GM12874 (cell line): Measurements from ENCODE around the gene ZNF592.

Source experiments
- TF ChIP-seq, protein P1 (sequence below): IDR thresholded peaks from 2 replicates; pipeline ENCODE4 v1.5.1; 2011; ENCODE audit warnings: low read depth, mild to moderate bottlenecking, control low read depth, low read length, moderate library complexity; ENCODE audit not compliant: insufficient read depth

ZNF592 gene

DNA sequence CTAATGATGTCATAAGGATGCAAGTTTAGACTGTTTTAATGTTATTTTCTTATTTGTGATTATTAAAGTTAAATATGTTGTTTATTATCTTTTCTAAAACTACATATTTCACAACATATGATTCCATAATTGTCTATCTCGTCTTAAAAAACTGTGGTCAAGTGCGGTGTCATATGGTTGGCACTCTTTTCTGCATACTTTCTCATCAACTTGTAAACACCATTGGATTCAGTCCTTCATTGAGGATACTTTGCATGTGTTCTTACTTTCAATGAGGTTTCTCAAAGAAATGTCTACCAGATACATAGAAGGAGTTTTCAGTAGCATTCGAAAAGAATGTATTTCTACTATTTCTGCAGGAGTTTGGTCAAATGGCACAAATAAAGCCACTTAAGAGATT, 46.8 kb downstream of the ZNF592 start:
- TF ChIP-seq, protein P1, sequence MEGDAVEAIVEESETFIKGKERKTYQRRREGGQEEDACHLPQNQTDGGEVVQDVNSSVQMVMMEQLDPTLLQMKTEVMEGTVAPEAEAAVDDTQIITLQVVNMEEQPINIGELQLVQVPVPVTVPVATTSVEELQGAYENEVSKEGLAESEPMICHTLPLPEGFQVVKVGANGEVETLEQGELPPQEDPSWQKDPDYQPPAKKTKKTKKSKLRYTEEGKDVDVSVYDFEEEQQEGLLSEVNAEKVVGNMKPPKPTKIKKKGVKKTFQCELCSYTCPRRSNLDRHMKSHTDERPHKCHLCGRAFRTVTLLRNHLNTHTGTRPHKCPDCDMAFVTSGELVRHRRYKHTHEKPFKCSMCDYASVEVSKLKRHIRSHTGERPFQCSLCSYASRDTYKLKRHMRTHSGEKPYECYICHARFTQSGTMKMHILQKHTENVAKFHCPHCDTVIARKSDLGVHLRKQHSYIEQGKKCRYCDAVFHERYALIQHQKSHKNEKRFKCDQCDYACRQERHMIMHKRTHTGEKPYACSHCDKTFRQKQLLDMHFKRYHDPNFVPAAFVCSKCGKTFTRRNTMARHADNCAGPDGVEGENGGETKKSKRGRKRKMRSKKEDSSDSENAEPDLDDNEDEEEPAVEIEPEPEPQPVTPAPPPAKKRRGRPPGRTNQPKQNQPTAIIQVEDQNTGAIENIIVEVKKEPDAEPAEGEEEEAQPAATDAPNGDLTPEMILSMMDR = no peak

- TF ChIP-seq, protein P1 = no peak
Measured at GRCh38 chr15:84797212-84797611, 48.8 kb downstream of the ZNF592 start.

DNA sequence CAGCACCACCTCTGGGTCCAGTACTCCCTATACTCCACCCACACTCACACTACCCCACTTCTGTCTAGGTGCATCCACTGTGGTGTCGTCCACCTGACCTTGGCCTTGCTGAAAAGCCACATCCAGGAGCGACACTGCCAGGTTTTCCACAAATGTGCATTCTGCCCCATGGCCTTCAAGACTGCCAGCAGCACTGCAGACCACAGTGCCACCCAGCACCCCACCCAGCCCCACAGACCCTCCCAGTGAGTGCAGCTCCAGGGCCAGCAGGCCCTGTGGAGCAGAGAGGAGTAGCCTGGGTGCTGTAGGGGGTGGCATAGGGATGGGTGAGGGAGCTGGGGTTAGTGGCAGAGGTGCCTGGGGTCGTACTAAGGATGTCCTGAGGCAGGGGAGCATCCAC, 49.4 kb downstream of the ZNF592 start:
- TF ChIP-seq, protein P1 = no peak

DNA sequence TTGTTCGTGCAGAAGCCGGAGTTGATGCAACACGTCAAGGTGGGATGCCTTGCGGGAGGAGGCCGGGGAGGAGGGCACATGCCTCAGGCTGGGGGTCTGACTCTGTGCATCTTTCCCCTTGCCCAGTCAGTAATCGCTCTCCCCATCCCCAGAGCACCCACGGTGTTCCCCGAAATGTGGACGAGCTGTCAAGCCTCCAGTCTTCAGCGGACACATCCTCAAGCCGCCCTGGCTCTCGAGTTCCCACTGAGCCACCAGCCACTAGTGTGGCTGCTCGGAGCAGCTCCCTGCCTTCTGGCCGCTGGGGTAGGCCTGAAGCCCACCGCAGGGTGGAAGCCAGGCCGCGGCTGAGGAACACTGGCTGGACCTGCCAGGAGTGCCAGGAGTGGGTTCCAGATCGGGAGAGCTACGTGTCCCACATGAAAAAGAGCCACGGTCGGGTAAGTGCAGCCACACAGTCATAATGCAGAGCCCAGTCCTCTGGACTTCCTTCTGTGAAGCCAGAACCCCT, 50.1 kb downstream of the ZNF592 start:
- TF ChIP-seq, protein P1 = no peak

DNA sequence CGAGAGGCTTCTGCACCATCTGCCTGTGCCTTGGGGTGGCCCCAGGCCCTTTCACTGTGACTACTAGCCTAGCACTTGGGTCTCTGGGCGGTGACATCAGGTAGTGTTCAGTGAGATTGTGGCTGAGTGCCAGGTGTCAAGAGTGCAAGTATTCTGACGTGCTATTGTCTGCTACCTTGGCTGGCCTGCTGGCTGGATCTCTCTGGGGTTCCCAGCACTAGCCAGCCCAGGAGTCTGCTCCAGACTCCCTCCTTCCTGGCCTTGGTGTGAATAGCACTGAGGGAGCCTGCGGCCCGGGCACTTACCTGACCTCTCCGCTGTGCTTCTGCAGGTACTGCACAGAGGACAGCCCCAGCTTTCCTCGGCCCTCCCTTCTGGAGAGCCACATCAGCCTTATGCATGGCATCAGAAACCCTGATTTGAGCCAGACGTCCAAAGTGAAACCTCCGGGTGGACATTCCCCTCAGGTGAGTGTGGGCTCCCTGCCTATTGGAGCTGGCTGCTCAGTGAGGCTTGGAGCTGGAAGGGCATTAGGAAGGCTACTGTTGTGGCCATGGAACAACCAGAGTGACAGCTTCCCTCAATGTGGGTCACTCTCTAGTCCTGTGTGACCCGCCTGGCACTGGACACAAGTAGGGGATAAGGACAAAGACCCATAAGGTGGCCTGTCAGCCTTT, 51.3 kb downstream of the ZNF592 start:
- TF ChIP-seq, protein P1 = no peak

- TF ChIP-seq, protein P1 = no peak
Measured at GRCh38 chr15:84800365-84800806, 52.0 kb downstream of the ZNF592 start.

DNA sequence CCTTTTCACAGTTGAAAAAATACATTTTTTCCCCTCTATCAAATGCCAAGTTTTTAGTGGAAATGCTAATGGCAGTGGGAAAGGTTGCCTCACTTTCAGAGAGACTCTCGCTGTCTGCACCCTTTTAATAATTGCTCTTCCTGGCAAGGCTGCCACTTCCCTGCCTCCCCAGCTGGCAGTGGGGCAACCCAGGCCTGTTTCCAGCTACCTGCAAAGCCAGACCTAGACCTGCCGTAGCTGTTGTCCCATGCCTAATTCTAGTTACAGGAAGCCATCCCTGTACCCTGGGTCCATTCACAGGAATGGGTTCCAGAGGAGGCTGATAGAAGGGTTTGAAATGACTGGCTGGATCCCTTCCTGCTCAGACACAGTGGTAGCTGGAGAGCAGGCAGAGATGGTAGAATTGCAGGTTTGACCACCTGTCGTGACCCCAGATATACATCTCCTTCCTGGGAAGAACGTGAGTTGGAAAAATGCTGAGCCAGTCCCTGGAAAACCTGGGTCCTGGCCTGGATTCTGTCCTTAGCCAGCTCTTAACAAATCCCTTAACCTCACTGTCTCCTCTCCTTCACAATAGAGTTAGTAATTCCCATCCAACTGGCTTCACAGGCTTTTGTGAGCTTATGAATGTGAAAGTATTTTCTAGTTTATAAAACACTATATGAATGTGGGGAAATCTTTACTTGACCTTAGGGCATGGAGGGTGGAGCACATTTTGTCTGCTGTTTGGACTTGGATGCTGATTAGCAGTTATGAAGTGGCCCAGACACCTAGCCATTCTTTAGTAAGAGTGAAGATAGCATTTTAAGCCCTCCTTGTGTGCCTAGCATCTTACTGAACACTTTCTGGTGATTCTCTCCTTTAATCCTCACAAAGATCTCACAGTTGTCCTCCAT, 55.9 kb downstream of the ZNF592 start:
- TF ChIP-seq, protein P1 = no peak
